H1 (cell line): ENCODE data around the gene GPR162. TPM values are rescaled to one million over a fixed set of nuclear protein-coding genes. Genes with fewer than 3 reads are reported as not detected.

Experiments used
- CTCF ChIA-PET: fragments of 300-600 bp; sonication (Branson Sonifier 250); formaldehyde crosslinking; loops from one replicate; lab custom pipeline; 2021; ENCODE audit not compliant: partially characterized antibody; lab: Charles Lee
- POLR2A ChIA-PET: fragments of 300-600 bp; sonication (Branson Sonifier 250); formaldehyde crosslinking; loops from one replicate; lab custom pipeline; 2021; ENCODE audit warnings: inconsistent platforms; ENCODE audit not compliant: partially characterized antibody; lab: Charles Lee
- DNase-seq, 2 experiments: peaks; one replicate each; pipeline versions ENCODE4 v3.0.0 to v3.0.0-alpha.2; 2010 to 2022; ENCODE audit warnings: low spot score in 2 of 2, low read depth in 1 of 2, mixed read lengths in 1 of 2
- FAIRE-seq: peaks from 2 replicates; lab custom pipeline; 2011; peaks lifted over from hg19 to GRCh38; lab: Jason Lieb, UNC
- H2AFZ ChIP-seq: 2 replicates; pipeline ENCODE4 v1.8.1; 2012; ENCODE audit warnings: low read length, inconsistent platforms
- H2AK5ac ChIP-seq: 2 replicates; pipeline ENCODE4 v1.6.1; 2013; ENCODE audit warnings: low read depth, low read length
- H2BK120ac ChIP-seq: replicated peaks from 2 replicates; pipeline ENCODE3; 2013; ENCODE audit warnings: low read depth, low read length, inconsistent platforms
- H2BK12ac ChIP-seq: 2 replicates; pipeline ENCODE4 v1.6.1; 2013; ENCODE audit warnings: low read depth, low read length
- H2BK15ac ChIP-seq: 2 replicates; pipeline ENCODE4 v1.6.1; 2013; ENCODE audit warnings: low read length
- H2BK20ac ChIP-seq: 2 replicates; pipeline ENCODE4 v1.6.1; 2013; ENCODE audit warnings: low read length
- H2BK5ac ChIP-seq: 2 replicates; pipeline ENCODE4 v1.6.1; 2013; ENCODE audit warnings: low read depth, low read length
- H3K14ac ChIP-seq: 2 replicates; pipeline ENCODE4 v1.6.1; 2013; ENCODE audit warnings: inconsistent platforms; ENCODE audit not compliant: insufficient read length
- H3K18ac ChIP-seq: 2 replicates; pipeline ENCODE4 v1.6.1; 2013; ENCODE audit warnings: low read length; ENCODE audit errors: extremely low read depth
- H3K23ac ChIP-seq: 2 replicates; pipeline ENCODE4 v1.6.1; 2013; ENCODE audit warnings: inconsistent platforms; ENCODE audit not compliant: insufficient read length
- H3K23me2 ChIP-seq: 2 replicates; pipeline ENCODE4 v1.6.1; 2013; ENCODE audit warnings: low read depth, low read length
- H3K27ac ChIP-seq: 2 replicates; pipeline ENCODE4 v1.6.1; 2011; ENCODE audit warnings: low read depth, low read length, inconsistent platforms
- H3K27me3 ChIP-seq, 4 experiments: replicated peaks in 1 of 4; 1 replicate in 1 of 4; 2 replicates in 3 of 4; pipeline versions ENCODE4 v1.6.1 to v1.8.1; 2011 to 2013; ENCODE audit warnings: low read length in 3 of 4, mild to moderate bottlenecking in 3 of 4, inconsistent platforms in 2 of 4, mixed read lengths in 2 of 4, moderate library complexity in 1 of 4; ENCODE audit not compliant: control insufficient read depth in 3 of 4, insufficient read depth in 3 of 4; ENCODE audit errors: extremely low read depth in 1 of 4
- H3K36me3 ChIP-seq, 4 experiments: 2 replicates each; pipeline versions ENCODE4 v1.6.1 to v1.8.1; 2011 to 2013; ENCODE audit warnings: mild to moderate bottlenecking in 4 of 4, low read length in 3 of 4, moderate library complexity in 2 of 4, control low read depth in 1 of 4, inconsistent platforms in 1 of 4; ENCODE audit not compliant: insufficient read depth in 4 of 4, control insufficient read depth in 2 of 4
- H3K4ac ChIP-seq: replicated peaks from 2 replicates; pipeline ENCODE3; 2013; ENCODE audit warnings: low read length, low read depth, mixed read lengths, inconsistent platforms; ENCODE audit not compliant: insufficient read length
- H3K4me1 ChIP-seq, 4 experiments: replicated peaks in 1 of 4; 1 replicate in 1 of 4; 2 replicates in 3 of 4; pipeline versions ENCODE4 v1.6.1 to v1.8.1; 2011 to 2013; ENCODE audit warnings: low read length in 3 of 4, inconsistent platforms in 2 of 4, mixed read lengths in 1 of 4; ENCODE audit not compliant: insufficient read depth in 4 of 4, control insufficient read depth in 3 of 4
- H3K4me2 ChIP-seq, 2 experiments: 2 replicates each; pipeline versions ENCODE4 v1.6.1 to v1.8.1; 2011 to 2013; ENCODE audit warnings: low read depth in 2 of 2, low read length in 2 of 2, control low read depth in 1 of 2, inconsistent platforms in 1 of 2, mild to moderate bottlenecking in 1 of 2; ENCODE audit not compliant: insufficient read depth in 1 of 2
- H3K4me3 ChIP-seq, 4 experiments: fragments of 200-600, 300-600 bp in 1 of 4; sonication (generic), shearing (Covaris generic), sonication (Bioruptor Twin) in 1 of 4; 2 replicates each; pipeline versions ENCODE4 v1.5.1 to v1.8.1; 2011 to 2016; ENCODE audit warnings: low read length in 4 of 4, low read depth in 3 of 4, control low read depth in 2 of 4, inconsistent platforms in 2 of 4, mild to moderate bottlenecking in 2 of 4, mixed read lengths in 1 of 4, moderate library complexity in 1 of 4; ENCODE audit not compliant: insufficient read depth in 2 of 4; ENCODE audit errors: extremely low read depth in 1 of 4
- H3K56ac ChIP-seq: replicated peaks from 2 replicates; pipeline ENCODE3; 2013; ENCODE audit warnings: low read depth, mild to moderate bottlenecking, mixed read lengths, low read length, inconsistent platforms; ENCODE audit not compliant: insufficient read length
- H3K79me1 ChIP-seq: 2 replicates; pipeline ENCODE4 v1.6.1; 2013; ENCODE audit warnings: low read depth, low read length, control low read depth
- H3K79me2 ChIP-seq, 2 experiments: 2 replicates each; pipeline versions ENCODE4 v1.6.1 to v1.8.1; 2012 to 2013; ENCODE audit warnings: low read length in 2 of 2, mild to moderate bottlenecking in 2 of 2, inconsistent platforms in 1 of 2; ENCODE audit not compliant: insufficient read depth in 2 of 2, control insufficient read depth in 1 of 2
- H3K9ac ChIP-seq, 4 experiments: replicated peaks in 1 of 4; 1 replicate in 1 of 4; 2 replicates in 3 of 4; pipeline versions ENCODE4 v1.6.1 to v1.8.1; 2011 to 2013; ENCODE audit warnings: low read depth in 3 of 4, low read length in 3 of 4, control low read depth in 2 of 4, mild to moderate bottlenecking in 2 of 4, moderate library complexity in 2 of 4, inconsistent platforms in 1 of 4; ENCODE audit errors: extremely low read depth in 1 of 4
- H3K9me3 ChIP-seq, 2 experiments: 2 replicates each; pipeline versions ENCODE4 v1.6.1 to v1.8.1; 2012 to 2013; ENCODE audit warnings: mild to moderate bottlenecking in 2 of 2, moderate library complexity in 2 of 2, control low read depth in 1 of 2, inconsistent platforms in 1 of 2, low read depth in 1 of 2, low read length in 1 of 2, mixed read lengths in 1 of 2; ENCODE audit not compliant: insufficient read depth in 2 of 2
- H4K20me1 ChIP-seq, 2 experiments: replicated peaks in 1 of 2; 2 replicates each; pipeline versions ENCODE3 to v1.8.1; 2011 to 2013; ENCODE audit warnings: inconsistent platforms in 2 of 2, low read length in 2 of 2, mild to moderate bottlenecking in 1 of 2; ENCODE audit not compliant: insufficient read depth in 2 of 2, control insufficient read depth in 1 of 2
- H4K5ac ChIP-seq: 2 replicates; pipeline ENCODE4 v1.6.1; 2013; ENCODE audit warnings: low read length, low read depth, mixed read lengths, inconsistent platforms; ENCODE audit not compliant: insufficient read length
- H4K8ac ChIP-seq: 2 replicates; pipeline ENCODE4 v1.8.0; 2013; ENCODE audit warnings: mild to moderate bottlenecking, moderate library complexity, low read length, inconsistent platforms; ENCODE audit not compliant: insufficient read depth; ENCODE audit errors: extremely low read depth
- H4K91ac ChIP-seq: replicated peaks from 2 replicates; pipeline ENCODE3; 2013; ENCODE audit warnings: low read length, mixed read lengths, inconsistent platforms; ENCODE audit not compliant: insufficient read length
- ATF2 ChIP-seq: IDR thresholded peaks from 2 replicates; pipeline ENCODE4 v1.6.1; 2012; ENCODE audit warnings: low read length, inconsistent platforms
- GTF2F1 ChIP-seq: IDR thresholded peaks from 2 replicates; pipeline ENCODE4 v1.6.1; 2012; ENCODE audit warnings: low read depth, low read length, improper control_type of control experiment, borderline replicate concordance
- KDM4A ChIP-seq: IDR thresholded peaks from one replicate; pipeline ENCODE4 v1.7.1; 2012; ENCODE audit warnings: low read depth, mild to moderate bottlenecking, moderate library complexity, low read length, inconsistent platforms; ENCODE audit not compliant: severe bottlenecking
- MAX ChIP-seq: IDR thresholded peaks from 2 replicates; pipeline ENCODE4 v1.6.1; 2012; ENCODE audit warnings: inconsistent platforms
- RXRA ChIP-seq: IDR thresholded peaks from 2 replicates; pipeline ENCODE4 v1.6.1; 2011; ENCODE audit warnings: low read depth, mild to moderate bottlenecking, low read length, moderate library complexity; ENCODE audit not compliant: insufficient read depth
- WGBS, 2 experiments: shearing (Covaris generic) in 1 of 2; methylation state at CpG; one replicate each; pipeline versions ENCODE4 v1.1.6 to v1.1.7; 2013 to 2015; ENCODE audit warnings: low lambda C conversion rate in 2 of 2, mixed read lengths in 2 of 2, inconsistent platforms in 1 of 2, low coverage in 1 of 2, missing lambda C conversion rate in 1 of 2; ENCODE audit not compliant: insufficient replicate concordance in 2 of 2, insufficient coverage in 1 of 2, insufficient read length in 1 of 2; ENCODE audit errors: extremely low coverage in 1 of 2, missing lambda C conversion rate in 1 of 2; 5-methylcytosine and 5-hydroxymethylcytosine counted together
- polyA plus RNA-seq, 7 experiments: library from polyadenylated mRNA; depleted of rRNA in 3 of 7; stranded (reverse) in 5 of 7; unstranded in 2 of 7; fragments of >200 nt in 5 of 7; fragments of 200-250 nt in 2 of 7; gene quantifications; 1 replicate in 5 of 7; 2 replicates in 1 of 7; 4 replicates in 1 of 7; pipeline versions ENCODE4 v1.2.1 to v1.2.3, GENCODE V29; 2011 to 2013; ENCODE audit warnings: missing spikeins in 2 of 7, mixed read lengths in 2 of 7
- total RNA-seq: library from RNA; stranded (reverse); fragmentation: NEBNext Ultra II Directional; extraction: Animal tissue kit (Norgen Biotek cat#: 25700); gene quantifications from 2 replicates; pipeline ENCODE4 v1.2.1, GENCODE V29; 2021

The GPR162 gene
- total and polyA plus RNA-seq, 2 of the 8 experiments (the other 6 are each of a cell fraction or from before 2014, with no cell fraction given) = 7.3 to 8.8 TPM

GRCh38 chr12:6847676-6848075 lies 26.1 kb downstream of the GPR162 start:
- Histone ChIP-seq H2BK15ac (no peak overlapping the region), H3K36me3 (peaks cover 15 to 52% (median 40%) of the 10 kb centered on the region in 4 experiments; a peak in 7 of 8 replicates)

More at GRCh38 chr12:6847676-6848075, 26.1 kb downstream of the GPR162 start:
- Histone ChIP-seq H3K23ac (no peak overlapping the region), H3K18ac (no peak overlapping the region), H3K27ac (no peak overlapping the region), H3K4ac (no peak overlapping the region), H3K9me3 (no peaks in the 10 kb centered on the region), H3K56ac (no peak overlapping the region), H3K27me3 (no peaks in the 10 kb centered on the region), H2BK5ac (no peak overlapping the region), H3K4me3 (no peak overlapping the region), H2BK20ac (no peak overlapping the region), H3K4me1 (peaks cover 0 to 6% (median 0%) of the 10 kb centered on the region in 4 experiments; a peak in 1 of 7 replicates), H4K91ac (no peak overlapping the region), H3K79me2 (peaks cover 0 to 9% of the 10 kb centered on the region in 2 experiments; a peak in 2 of 4 replicates), H3K9ac (no peak overlapping the region), H2AK5ac (no peak overlapping the region), H3K23me2 (peaks cover 11% of the 10 kb centered on the region), H4K8ac (no peak overlapping the region), H2BK120ac (no peak overlapping the region), H2AFZ (no peak overlapping the region), H3K79me1 (peaks cover 2% of the 10 kb centered on the region), H4K5ac (no peak overlapping the region), H3K4me2 (no peak overlapping the region), H2BK12ac (no peak overlapping the region), H3K14ac (no peak overlapping the region), H4K20me1 (peaks cover 0 to 5% of the 10 kb centered on the region in 2 experiments)
- CTCF ChIA-PET = interaction anchor here (1.4 to 19.8 kb wide), 3 partner anchors 14 to 77 kb away, joined by 5 to 292 read pairs (median 7); partner anchors contain the start of genes GNB3 and P3H3
- WGBS, 2 experiments = 85% methylated on average over 2 of the region's 2 CpGs; no CpG with 5 or more reads in 1 of the 2 experiments
- TF ChIP-seq MAX (no peak), KDM4A (no peak), RXRA (no peak), GTF2F1 (no peak), ATF2 (no peak)
- DNase-seq = no peak
- POLR2A ChIA-PET = interaction anchor here (0.5 to 25.7 kb wide), 3 partner anchors 16 to 328 kb away, joined by 3 to 588 read pairs (median 388); partner anchors contain the start of genes GNB3, GPR162, P3H3 and SPSB2
- no peak for FAIRE-seq
